GM12874 (cell line): Measurements from ENCODE around the gene GMDS.

Source experiments
- CTCF ChIP-seq: IDR thresholded peaks from 2 replicates; pipeline ENCODE4 v1.5.1; 2011; ENCODE audit warnings: low read depth, mild to moderate bottlenecking, control low read depth, low read length, moderate library complexity; ENCODE audit not compliant: insufficient read depth

The GMDS gene

GRCh38 chr6:1842334-1842733 is 403.1 kb downstream of the GMDS start:
- TF ChIP-seq CTCF = no peak

GRCh38 chr6:1841136-1841535 is 404.3 kb downstream of the GMDS start:
- TF ChIP-seq CTCF = no peak

GRCh38 chr6:1840491-1841121 is 404.8 kb downstream of the GMDS start:
- no peak for TF ChIP-seq CTCF

- TF ChIP-seq CTCF = no peak
These were observed 406.0 kb downstream of the GMDS start for GRCh38 chr6:1839361-1839760.

GRCh38 chr6:1838604-1839213 is 406.7 kb downstream of the GMDS start:
- no peak for TF ChIP-seq CTCF

GRCh38 chr6:1837826-1838225 is 407.6 kb downstream of the GMDS start:
- no peak for TF ChIP-seq CTCF

GRCh38 chr6:1836690-1837089 is 408.7 kb downstream of the GMDS start:
- no peak for TF ChIP-seq CTCF
